Esophagus squamous epithelium (tissue), 5 donors: Measurements from ENCODE around the gene YEATS2. TPM values are rescaled to one million over a fixed set of nuclear protein-coding genes. Genes with fewer than 3 reads are reported as not detected.

Experiments
- DNase-seq: peaks from one replicate; lab custom pipeline; 2025; lab: John Stamatoyannopoulos, UW
- H3K27ac ChIP-seq, 4 donors: fragments of 200-600 bp; sonication (generic); one replicate each; pipeline ENCODE4 v1.5.1; 2016 to 2019; ENCODE audit warnings: mild to moderate bottlenecking in 1 of 4
- H3K27me3 ChIP-seq, 4 donors: fragments of 200-600 bp; sonication (generic); 1 replicate in 3 of 4; 2 replicates in 1 of 4; pipeline versions ENCODE4 v1.5.1 to v1.6.0; 2017 to 2021; ENCODE audit warnings: antibody characterized with exemption in 1 of 4
- H3K36me3 ChIP-seq, 3 donors: fragments of 200-600 bp; sonication (generic); one replicate each; pipeline ENCODE4 v1.5.1; 2016 to 2019
- H3K4me1 ChIP-seq, 3 donors: fragments of 200-600 bp; sonication (generic); one replicate each; pipeline ENCODE4 v1.5.1; 2017 to 2019
- H3K4me3 ChIP-seq, 4 donors: fragments of 200-600 bp; sonication (generic); 1 replicate in 3 of 4; 2 replicates in 1 of 4; pipeline ENCODE4 v1.5.1; 2016 to 2019; ENCODE audit warnings: mild to moderate bottlenecking in 2 of 4, moderate library complexity in 1 of 4
- H3K9me3 ChIP-seq, 3 donors: fragments of 200-600 bp; sonication (generic); one replicate each; pipeline ENCODE4 v1.5.1; 2016 to 2019
- CTCF ChIP-seq, 6 experiments: fragments of 450-650 bp in 4 of 6; fragments of 200-600 bp in 2 of 6; sonication (generic) in 2 of 6; IDR thresholded peaks; one replicate each; pipeline ENCODE4 v1.5.1; 2016 to 2019; ENCODE audit warnings: antibody characterized with exemption in 6 of 6, mild to moderate bottlenecking in 4 of 6, moderate library complexity in 4 of 6
- POLR2A ChIP-seq, 4 donors: fragments of 450-650 bp; IDR thresholded peaks; one replicate each; pipeline ENCODE4 v1.6.1; 2017; ENCODE audit warnings: antibody characterized with exemption in 4 of 4, mild to moderate bottlenecking in 4 of 4, moderate library complexity in 3 of 4
- WGBS, 2 donors: methylation state at CpG; one replicate each; pipeline ENCODE4 v1.1.5; 2018; 5-methylcytosine and 5-hydroxymethylcytosine counted together
- intact Hi-C: fragments of 100-400 bp; cut with DNase I; formaldehyde crosslinking; loops from one replicate; pipeline ENCODE4 v1.15.0; 2022
- total RNA-seq, 4 donors: library from RNA; depleted of rRNA; stranded (reverse); fragments of >200 nt; gene quantifications; one replicate each; pipeline ENCODE4 v1.1.0, GENCODE V29; 2016
- donor health status: DM: yes; HTN: yes; CAD: no.

The YEATS2 gene
- total RNA-seq, 4 donors from 2014 or later = 10.1 to 23.7 (median 15.5) TPM

DNA sequence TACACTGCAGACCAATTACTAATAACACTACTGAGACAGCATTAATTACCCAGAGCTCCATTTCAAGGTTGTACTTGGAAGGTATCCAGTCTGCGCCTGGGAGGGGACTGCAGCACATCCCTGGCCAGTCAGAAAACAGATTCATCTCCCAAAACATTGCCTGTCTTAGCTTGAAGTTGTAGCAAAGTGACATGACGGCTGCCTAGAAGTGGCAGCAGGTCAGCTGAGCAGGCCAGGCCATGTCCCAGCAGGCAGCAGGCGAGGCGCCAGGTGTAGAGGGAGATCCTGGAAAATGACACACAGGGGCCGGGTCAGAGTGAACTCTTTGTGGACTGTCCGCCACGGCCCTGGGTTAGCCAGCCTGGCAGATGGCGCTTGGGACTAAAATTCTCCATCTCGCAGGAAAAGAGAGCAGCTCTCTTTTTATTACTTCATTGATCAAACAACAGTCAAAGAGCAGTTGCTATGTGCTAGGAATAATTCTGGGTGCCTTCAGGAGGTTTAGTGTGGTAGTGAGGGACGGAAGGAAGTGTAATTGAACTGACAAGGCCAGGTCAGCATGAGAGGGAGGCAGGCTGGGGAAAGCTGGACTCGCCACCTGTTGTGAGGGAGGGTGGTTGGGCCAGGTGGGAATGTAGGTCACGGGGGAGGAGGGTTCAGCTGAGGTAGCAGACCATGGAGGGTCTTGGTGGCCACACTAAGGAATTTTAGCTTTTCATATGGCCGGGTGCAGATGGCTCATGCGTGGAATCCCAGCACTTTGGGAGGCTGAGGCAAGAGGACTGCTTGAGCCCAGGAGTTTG is 129.1 kb downstream of the YEATS2 start:
- intact Hi-C loops = no loop called here
- H3K27ac ChIP-seq = peak overlapping the region in 1 of 4 donors; percentile 4
- peaks cover 0 to 40% (median 0%) of the 10 kb centered on the region in 3 donors for H3K36me3 ChIP-seq
- no peak for DNase-seq
- no peak overlapping the region for H3K4me3 ChIP-seq
- 67 to 75% methylated on average over 12 to 14 of the region's 14 CpGs for WGBS, 2 donors
- no peaks in the 10 kb centered on the region for H3K9me3 ChIP-seq
- no peak for TF ChIP-seq CTCF (IDR thresholded peaks at IDR 0.05)
- no peak for TF ChIP-seq POLR2A (IDR thresholded peaks at IDR 0.05)
- H3K27me3 ChIP-seq = no peaks in the 10 kb centered on the region
- peaks cover 13 to 31% (median 13%) of the 10 kb centered on the region in 3 donors for H3K4me1 ChIP-seq

DNA sequence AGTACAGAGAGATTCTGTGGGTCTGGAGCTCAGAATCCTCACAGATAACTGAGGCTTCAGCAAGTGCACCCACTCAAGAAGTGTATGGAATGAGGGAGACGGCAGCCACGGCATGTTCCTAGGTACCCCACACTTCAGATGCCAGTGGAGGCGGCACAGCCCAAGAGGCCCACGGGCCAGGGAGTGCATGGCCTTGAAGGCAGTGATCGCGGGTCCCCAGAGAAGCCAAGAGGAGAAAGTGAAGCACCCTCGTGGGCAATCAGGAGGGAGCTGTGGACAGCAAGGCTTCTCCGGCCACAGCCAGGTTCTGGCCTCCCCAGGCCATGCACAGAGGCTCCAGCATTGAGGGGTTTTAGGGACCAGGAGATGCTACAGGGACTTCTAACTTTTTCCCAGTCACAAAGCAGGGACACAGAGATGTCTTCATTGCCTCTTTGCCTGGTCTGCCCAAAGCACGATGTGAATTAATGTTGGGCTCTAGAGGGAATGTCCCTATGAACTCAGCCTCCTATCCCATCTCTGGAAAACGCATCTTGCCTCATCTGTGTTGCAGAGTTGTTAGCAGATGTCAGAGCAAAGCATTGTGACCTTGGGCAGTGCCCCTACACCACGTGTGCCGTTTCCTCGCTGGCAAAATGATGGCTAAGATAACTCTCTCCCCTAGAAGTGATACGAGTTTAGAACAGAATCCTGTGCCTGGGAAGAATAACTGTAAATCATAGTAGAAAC is 130.4 kb downstream of the YEATS2 start:
- DNase-seq = no peak
- Histone ChIP-seq H3K27ac (no peak overlapping the region), H3K9me3 (no peaks in the 10 kb centered on the region), H3K4me1 (peaks cover 13 to 31% (median 13%) of the 10 kb centered on the region in 3 donors), H3K4me3 (no peak overlapping the region), H3K36me3 (peaks cover 2 to 53% (median 5%) of the 10 kb centered on the region in 3 donors), H3K27me3 (no peaks in the 10 kb centered on the region)
- TF ChIP-seq POLR2A (IDR thresholded peaks at IDR 0.05) (no peak), CTCF (IDR thresholded peaks at IDR 0.05) (no peak)
- intact Hi-C loops = no loop called here
- WGBS, 2 donors = 82 to 86% methylated on average over 12 of the region's 14 CpGs

- no peak for DNase-seq
These were observed 130.9 kb downstream of the YEATS2 start for GRCh38 chr3:183828538-183828870.

GRCh38 chr3:183829466-183829865 is 131.9 kb downstream of the YEATS2 start:
- intact Hi-C loops = no loop called here
- peaks cover 7 to 24% (median 10%) of the 10 kb centered on the region in 3 donors for H3K4me1 ChIP-seq
- no peaks in the 10 kb centered on the region for H3K27me3 ChIP-seq
- H3K36me3 ChIP-seq = peaks cover 10 to 68% (median 13%) of the 10 kb centered on the region in 3 donors
- H3K27ac ChIP-seq = no peak overlapping the region
- TF ChIP-seq POLR2A (IDR thresholded peaks at IDR 0.05) (no peak), CTCF (IDR thresholded peaks at IDR 0.05) (no peak)
- no peaks in the 10 kb centered on the region for H3K9me3 ChIP-seq
- WGBS, 2 donors = 91 to 93% methylated on average over 8 to 9 of the region's 9 CpGs
- no peak for DNase-seq
- H3K4me3 ChIP-seq = no peak overlapping the region

More at GRCh38 chr3:183828538-183828870, 130.9 kb downstream of the YEATS2 start:
- WGBS, 2 donors = 89 to 97% methylated on average over 7 of the region's 7 CpGs
- TF ChIP-seq CTCF (IDR thresholded peaks at IDR 0.05) (no peak), POLR2A (IDR thresholded peaks at IDR 0.05) (no peak)
- Histone ChIP-seq H3K4me1 (peaks cover 13 to 31% (median 13%) of the 10 kb centered on the region in 3 donors), H3K4me3 (no peak overlapping the region), H3K36me3 (peaks cover 8 to 58% (median 10%) of the 10 kb centered on the region in 3 donors), H3K27ac (no peak overlapping the region), H3K9me3 (no peaks in the 10 kb centered on the region), H3K27me3 (no peaks in the 10 kb centered on the region)
- intact Hi-C loops = no loop called here

GRCh38 chr3:183830187-183830586 is 132.6 kb downstream of the YEATS2 start:
- H3K9me3 ChIP-seq = no peaks in the 10 kb centered on the region
- no peak overlapping the region for H3K4me3 ChIP-seq
- peaks cover 10 to 74% (median 13%) of the 10 kb centered on the region in 3 donors for H3K36me3 ChIP-seq
- no peak for TF ChIP-seq CTCF (IDR thresholded peaks at IDR 0.05)
- TF ChIP-seq POLR2A (IDR thresholded peaks at IDR 0.05) = no peak
- no peaks in the 10 kb centered on the region for H3K27me3 ChIP-seq
- no peak for DNase-seq
- intact Hi-C loops = no loop called here
- peaks cover 0 to 17% (median 5%) of the 10 kb centered on the region in 3 donors for H3K4me1 ChIP-seq
- 93 to 100% methylated on average over 2 to 8 of the region's 9 CpGs for WGBS, 2 donors
- H3K27ac ChIP-seq = no peak overlapping the region
